ENCODE measurements around the gene JADE3. TPM values are rescaled to one million over a fixed set of nuclear protein-coding genes. Genes with fewer than 3 reads are reported as not detected.

Gene JADE3
- total and polyA plus RNA-seq, 8 donors = 0.58 to 9.0 (median 5.8) TPM

DNA sequence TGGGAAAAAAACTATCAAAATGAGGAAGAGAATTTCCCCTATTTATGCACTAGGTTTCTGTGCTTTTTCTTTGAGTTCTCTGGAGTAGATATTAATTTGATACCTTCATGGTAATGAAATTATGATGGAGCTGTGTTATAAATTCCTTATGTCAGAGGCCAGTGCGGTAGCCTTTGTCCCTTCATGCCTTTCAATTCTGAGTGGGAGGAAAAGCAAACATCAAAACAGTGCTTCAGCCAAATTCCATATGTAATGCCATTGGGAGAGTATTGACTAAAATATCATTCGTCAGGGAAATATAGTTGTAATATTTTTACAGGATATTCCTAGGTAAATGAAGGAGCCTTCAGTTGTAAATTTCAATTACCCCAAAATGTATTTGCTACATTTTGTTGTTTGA, 148.5 kb downstream of the JADE3 start:
- Histone ChIP-seq H3K4me3 (no peak overlapping the region), H3K9me3 (no peaks in the 10 kb centered on the region), H3K27ac (no peak overlapping the region), H3K27me3 (no peaks in the 10 kb centered on the region), H3K36me3 (peaks cover 0 to 8% (median 3%) of the 10 kb centered on the region in 4 donors), H3K4me1 (peaks cover 0 to 6% (median 0%) of the 10 kb centered on the region in 4 donors)
- 43 to 62% (median 56%) methylated on average over 2 of the region's 2 CpGs for WGBS, 5 donors
- TF ChIP-seq POLR2AphosphoS5 (IDR thresholded peaks at IDR 0.05) (no peak), POLR2A (IDR thresholded peaks at IDR 0.05) (no peak), EP300 (IDR thresholded peaks at IDR 0.05) (no peak)
- TF ChIP-seq, protein P1, sequence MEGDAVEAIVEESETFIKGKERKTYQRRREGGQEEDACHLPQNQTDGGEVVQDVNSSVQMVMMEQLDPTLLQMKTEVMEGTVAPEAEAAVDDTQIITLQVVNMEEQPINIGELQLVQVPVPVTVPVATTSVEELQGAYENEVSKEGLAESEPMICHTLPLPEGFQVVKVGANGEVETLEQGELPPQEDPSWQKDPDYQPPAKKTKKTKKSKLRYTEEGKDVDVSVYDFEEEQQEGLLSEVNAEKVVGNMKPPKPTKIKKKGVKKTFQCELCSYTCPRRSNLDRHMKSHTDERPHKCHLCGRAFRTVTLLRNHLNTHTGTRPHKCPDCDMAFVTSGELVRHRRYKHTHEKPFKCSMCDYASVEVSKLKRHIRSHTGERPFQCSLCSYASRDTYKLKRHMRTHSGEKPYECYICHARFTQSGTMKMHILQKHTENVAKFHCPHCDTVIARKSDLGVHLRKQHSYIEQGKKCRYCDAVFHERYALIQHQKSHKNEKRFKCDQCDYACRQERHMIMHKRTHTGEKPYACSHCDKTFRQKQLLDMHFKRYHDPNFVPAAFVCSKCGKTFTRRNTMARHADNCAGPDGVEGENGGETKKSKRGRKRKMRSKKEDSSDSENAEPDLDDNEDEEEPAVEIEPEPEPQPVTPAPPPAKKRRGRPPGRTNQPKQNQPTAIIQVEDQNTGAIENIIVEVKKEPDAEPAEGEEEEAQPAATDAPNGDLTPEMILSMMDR (IDR thresholded peaks at IDR 0.05) = no peak
- intact Hi-C loops (cut with DNase I; ENCODE audit: low total_unique reads) = no loop called here
- DNase-seq = no peak

DNA sequence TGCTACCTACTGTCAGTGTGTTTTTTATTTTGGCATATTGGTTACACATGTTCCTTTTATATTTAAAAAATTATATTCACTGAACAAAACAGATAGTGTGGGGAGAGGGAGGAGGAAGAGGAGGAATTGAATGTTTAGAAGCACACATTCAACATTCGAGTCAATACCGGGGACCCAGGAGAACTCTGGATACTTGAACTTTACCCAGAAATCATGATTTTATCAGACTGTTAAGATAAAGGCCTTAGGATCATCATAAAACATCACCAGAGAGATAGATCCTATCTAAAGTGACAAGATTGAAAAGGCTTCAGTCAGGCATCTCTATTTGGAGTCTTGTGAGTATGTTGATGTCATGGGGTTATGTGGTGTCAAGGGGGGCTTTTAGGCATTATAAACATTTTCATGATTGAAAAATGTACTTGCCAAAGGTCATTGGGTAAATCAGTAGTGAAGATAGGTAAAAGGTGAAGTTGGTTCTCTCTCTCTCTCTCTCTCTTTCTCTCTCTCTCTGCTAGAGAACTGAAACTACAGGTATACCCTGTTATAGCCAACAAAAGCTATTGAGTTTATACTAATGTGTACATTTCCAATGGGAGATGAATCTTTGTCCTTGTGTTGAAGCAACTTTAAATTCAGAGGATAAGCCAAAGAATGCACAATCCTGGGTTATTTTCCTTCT, 149.2 kb downstream of the JADE3 start:
- Histone ChIP-seq H3K27me3 (no peaks in the 10 kb centered on the region), H3K4me3 (no peak overlapping the region), H3K4me1 (peaks cover 0 to 6% (median 0%) of the 10 kb centered on the region in 4 donors), H3K36me3 (peaks cover 0 to 8% (median 2%) of the 10 kb centered on the region in 4 donors), H3K27ac (no peak overlapping the region), H3K9me3 (no peaks in the 10 kb centered on the region)
- intact Hi-C loops (cut with DNase I; ENCODE audit: low total_unique reads) = no loop called here
- WGBS, 5 donors = 53 to 71% (median 58%) methylated on average over 2 of the region's 2 CpGs
- no peak for DNase-seq
- TF ChIP-seq POLR2A (IDR thresholded peaks at IDR 0.05) (no peak), POLR2AphosphoS5 (IDR thresholded peaks at IDR 0.05) (no peak), EP300 (IDR thresholded peaks at IDR 0.05) (no peak)
- TF ChIP-seq, protein P1 (IDR thresholded peaks at IDR 0.05) = no peak

DNA sequence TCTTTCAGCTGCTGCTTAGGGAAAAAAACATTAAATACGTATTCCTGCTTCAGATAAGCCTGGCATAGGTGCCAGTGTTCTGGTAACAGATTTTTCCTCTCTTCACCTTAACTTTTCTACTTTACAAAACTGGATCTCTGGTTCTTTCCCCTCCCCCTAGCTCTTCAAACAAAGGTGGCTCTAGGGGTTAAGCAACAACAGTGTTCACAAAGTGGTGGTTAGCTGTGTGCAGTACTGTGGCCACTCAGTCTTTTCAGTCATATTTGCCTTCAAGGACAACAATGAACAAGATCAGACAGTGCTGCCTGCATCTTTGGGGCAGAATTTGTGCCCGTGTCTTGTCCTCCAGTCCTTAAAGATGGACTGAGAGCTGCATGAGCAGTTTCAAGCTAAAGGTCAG, 151.0 kb downstream of the JADE3 start:
- 72 to 93% (median 89%) methylated on average over 2 of the region's 2 CpGs for WGBS, 5 donors
- no peak overlapping the region for H3K27ac ChIP-seq
- no peaks in the 10 kb centered on the region for H3K9me3 ChIP-seq
- TF ChIP-seq, protein P1 (IDR thresholded peaks at IDR 0.05) = no peak
- TF ChIP-seq POLR2A (IDR thresholded peaks at IDR 0.05) = no peak
- no peak for TF ChIP-seq EP300 (IDR thresholded peaks at IDR 0.05)
- no peak for TF ChIP-seq POLR2AphosphoS5 (IDR thresholded peaks at IDR 0.05)
- peaks cover 0 to 6% (median 0%) of the 10 kb centered on the region in 4 donors for H3K4me1 ChIP-seq
- peaks cover 0 to under 1% (median 0%) of the 10 kb centered on the region in 4 donors for H3K36me3 ChIP-seq
- no peak for DNase-seq
- intact Hi-C loops (cut with DNase I; ENCODE audit: low total_unique reads) = no loop called here
- no peak overlapping the region for H3K4me3 ChIP-seq
- H3K27me3 ChIP-seq = peaks cover 0 to 4% (median 0%) of the 10 kb centered on the region in 3 donors

DNA sequence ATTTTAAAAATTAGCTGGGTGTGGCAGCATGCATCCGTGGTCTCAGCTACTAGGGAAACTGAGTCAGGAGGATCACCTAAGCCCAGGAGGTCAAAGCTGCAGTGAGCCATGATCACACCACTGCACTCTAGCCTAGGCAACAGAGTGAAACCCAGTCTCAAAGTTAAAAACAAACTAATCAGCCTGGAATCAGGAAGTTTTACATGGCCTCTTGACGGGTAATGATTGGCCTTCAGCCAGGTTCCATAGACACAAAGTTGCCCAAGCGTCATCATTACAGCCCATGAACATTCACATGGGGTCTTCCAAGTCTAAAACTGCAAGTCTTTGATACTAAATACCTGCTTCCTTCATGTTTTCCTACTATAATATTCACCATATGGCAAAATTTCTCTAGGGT, 156.0 kb downstream of the JADE3 start:
- peaks cover 0 to 9% (median 0%) of the 10 kb centered on the region in 3 donors for H3K27me3 ChIP-seq
- WGBS, 5 donors = 52 to 88% (median 58%) methylated on average over 2 to 3 of the region's 3 CpGs
- H3K4me1 ChIP-seq = no peaks in the 10 kb centered on the region

More for the DNA sequence above, 156.0 kb downstream of the JADE3 start:
- H3K36me3 ChIP-seq = no peaks in the 10 kb centered on the region
- no peak overlapping the region for H3K27ac ChIP-seq
- TF ChIP-seq EP300 (IDR thresholded peaks at IDR 0.05) (no peak), POLR2A (IDR thresholded peaks at IDR 0.05) (no peak), POLR2AphosphoS5 (IDR thresholded peaks at IDR 0.05) (no peak)
- TF ChIP-seq, protein P1 (IDR thresholded peaks at IDR 0.05) = no peak
- no peak for DNase-seq
- intact Hi-C loops (cut with DNase I; ENCODE audit: low total_unique reads) = no loop called here
- no peaks in the 10 kb centered on the region for H3K9me3 ChIP-seq
- no peak overlapping the region for H3K4me3 ChIP-seq

Data from stomach (tissue), 9 donors.